ENCODE data around the gene FANCC. TPM values are rescaled to one million over a fixed set of nuclear protein-coding genes. Genes with fewer than 3 reads are reported as not detected.

The FANCC gene
- total RNA-seq, 1 donor from 2014 or later, result 7.9 TPM

GRCh38 chr9:95091601-95092261 lies 225.8 kb downstream of the FANCC start:
- H3K4me3 ChIP-seq (ENCODE audit: insufficient read depth, low read depth, low read length), result no peak overlapping the region
- H3K4me2 ChIP-seq (ENCODE audit: low read length), result peak overlapping the region; percentile 69
- H2AFZ ChIP-seq (ENCODE audit: low read depth, low read length), result no peak overlapping the region
- H3K79me2 ChIP-seq (ENCODE audit: insufficient read depth, low read length), result no peaks in the 10 kb centered on the region
- DNase-seq (ENCODE audit: low read depth), result peak; percentile 89
- H3K36me3 ChIP-seq (ENCODE audit: insufficient read depth, low read length), result peaks cover 13% of the 10 kb centered on the region
- H3K9ac ChIP-seq (ENCODE audit: low read length), result peak overlapping the region; percentile 81
- Mint-ChIP-seq H3K4me1 (ENCODE audit: low read depth, unreplicated experiment) (peaks cover 57% of the 10 kb centered on the region), H3K36me3 (ENCODE audit: low read depth, unreplicated experiment) (peaks cover 20% of the 10 kb centered on the region), H3K9me3 (ENCODE audit: unreplicated experiment) (no peaks in the 10 kb centered on the region), H3K27ac (ENCODE audit: unreplicated experiment) (peak overlapping the region; percentile 91), H3K27me3 (ENCODE audit: low read depth, unreplicated experiment) (no peaks in the 10 kb centered on the region), H3K4me3 (ENCODE audit: unreplicated experiment) (peak overlapping the region; percentile 51)
- no peaks in the 10 kb centered on the region for H3K9me3 ChIP-seq (ENCODE audit: insufficient read depth, low read depth, low read length)
- H3K27ac ChIP-seq (ENCODE audit: low read depth, low read length), result peak overlapping the region; percentile 92
- no peak for FAIRE-seq
- TF ChIP-seq EZH2 (IDR thresholded peaks at IDR 0.05; ENCODE audit: insufficient read depth, low read length), result no peak
- TF ChIP-seq, protein P1, sequence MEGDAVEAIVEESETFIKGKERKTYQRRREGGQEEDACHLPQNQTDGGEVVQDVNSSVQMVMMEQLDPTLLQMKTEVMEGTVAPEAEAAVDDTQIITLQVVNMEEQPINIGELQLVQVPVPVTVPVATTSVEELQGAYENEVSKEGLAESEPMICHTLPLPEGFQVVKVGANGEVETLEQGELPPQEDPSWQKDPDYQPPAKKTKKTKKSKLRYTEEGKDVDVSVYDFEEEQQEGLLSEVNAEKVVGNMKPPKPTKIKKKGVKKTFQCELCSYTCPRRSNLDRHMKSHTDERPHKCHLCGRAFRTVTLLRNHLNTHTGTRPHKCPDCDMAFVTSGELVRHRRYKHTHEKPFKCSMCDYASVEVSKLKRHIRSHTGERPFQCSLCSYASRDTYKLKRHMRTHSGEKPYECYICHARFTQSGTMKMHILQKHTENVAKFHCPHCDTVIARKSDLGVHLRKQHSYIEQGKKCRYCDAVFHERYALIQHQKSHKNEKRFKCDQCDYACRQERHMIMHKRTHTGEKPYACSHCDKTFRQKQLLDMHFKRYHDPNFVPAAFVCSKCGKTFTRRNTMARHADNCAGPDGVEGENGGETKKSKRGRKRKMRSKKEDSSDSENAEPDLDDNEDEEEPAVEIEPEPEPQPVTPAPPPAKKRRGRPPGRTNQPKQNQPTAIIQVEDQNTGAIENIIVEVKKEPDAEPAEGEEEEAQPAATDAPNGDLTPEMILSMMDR (IDR thresholded peaks at IDR 0.05; ENCODE audit: insufficient read depth, low read depth, low read length), result no peak
- H3K27me3 ChIP-seq (ENCODE audit: insufficient read depth, low read length), result no peaks in the 10 kb centered on the region
- H4K20me1 ChIP-seq (ENCODE audit: insufficient read depth, low read length), result peaks cover 15% of the 10 kb centered on the region
- H3K4me1 ChIP-seq (ENCODE audit: insufficient read depth, low read length), result peaks cover 64% of the 10 kb centered on the region

DNA sequence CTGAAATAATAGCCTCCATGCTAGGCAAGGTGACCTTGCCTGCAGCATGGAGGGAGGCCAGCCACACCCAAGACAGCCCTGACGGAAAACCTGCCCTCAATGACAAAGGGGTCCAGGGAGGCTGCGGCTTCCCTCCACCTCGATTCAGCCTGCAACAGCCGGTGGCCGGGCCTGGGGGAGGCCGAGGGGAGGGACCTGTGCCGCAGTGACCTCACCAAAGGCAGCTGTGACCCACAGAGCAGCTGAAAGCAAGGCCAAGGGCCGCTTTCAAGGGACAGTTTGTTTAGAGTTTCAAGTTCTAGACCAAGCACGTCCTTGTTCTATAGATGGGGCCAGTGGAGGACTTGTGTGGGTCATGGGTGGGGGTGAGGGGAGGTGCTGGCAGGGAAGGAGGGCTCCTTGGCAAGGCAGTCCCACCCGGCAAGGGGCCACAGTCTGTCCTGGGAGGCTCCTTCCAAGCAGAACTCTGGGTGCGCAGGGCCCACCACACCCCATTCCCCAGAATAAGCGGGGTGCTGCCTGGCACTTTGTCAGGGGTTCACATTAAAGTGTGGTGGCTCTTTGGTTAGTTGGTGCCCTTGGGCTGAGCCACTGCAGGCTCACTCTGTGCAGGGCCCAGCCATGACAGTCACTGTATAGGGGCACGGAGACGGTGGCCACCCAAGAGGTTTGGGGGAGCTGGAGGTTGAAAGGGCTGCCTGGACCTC lies 226.5 kb downstream of the FANCC start:
- peaks cover 64% of the 10 kb centered on the region for H3K4me1 ChIP-seq (ENCODE audit: insufficient read depth, low read length)
- H3K9me3 ChIP-seq (ENCODE audit: insufficient read depth, low read depth, low read length), result no peaks in the 10 kb centered on the region
- H3K9ac ChIP-seq (ENCODE audit: low read length), result peak overlapping the region; percentile 81
- H3K36me3 ChIP-seq (ENCODE audit: insufficient read depth, low read length), result peaks cover 19% of the 10 kb centered on the region
- H3K4me1 Mint-ChIP-seq (ENCODE audit: low read depth, unreplicated experiment), result peaks cover 58% of the 10 kb centered on the region
- H3K4me3 Mint-ChIP-seq (ENCODE audit: unreplicated experiment), result peak overlapping the region; percentile 51
- H3K36me3 Mint-ChIP-seq (ENCODE audit: low read depth, unreplicated experiment), result peaks cover 24% of the 10 kb centered on the region
- peaks cover 18% of the 10 kb centered on the region for H4K20me1 ChIP-seq (ENCODE audit: insufficient read depth, low read length)
- no peaks in the 10 kb centered on the region for H3K9me3 Mint-ChIP-seq (ENCODE audit: unreplicated experiment)
- no peak overlapping the region for H3K4me3 ChIP-seq (ENCODE audit: insufficient read depth, low read depth, low read length)
- peaks cover 1% of the 10 kb centered on the region for H3K79me2 ChIP-seq (ENCODE audit: insufficient read depth, low read length)
- H3K27ac Mint-ChIP-seq (ENCODE audit: unreplicated experiment), result peak overlapping the region; percentile 91
- TF ChIP-seq, protein P1 (IDR thresholded peaks at IDR 0.05; ENCODE audit: insufficient read depth, low read depth, low read length), result no peak
- no peak for TF ChIP-seq EZH2 (IDR thresholded peaks at IDR 0.05; ENCODE audit: insufficient read depth, low read length)
- H2AFZ ChIP-seq (ENCODE audit: low read depth, low read length), result no peak overlapping the region
- peak overlapping the region; percentile 92 for H3K27ac ChIP-seq (ENCODE audit: low read depth, low read length)
- FAIRE-seq (no peak), DNase-seq (ENCODE audit: low read depth) (no peak)
- no peaks in the 10 kb centered on the region for H3K27me3 ChIP-seq (ENCODE audit: insufficient read depth, low read length)
- no peaks in the 10 kb centered on the region for H3K27me3 Mint-ChIP-seq (ENCODE audit: low read depth, unreplicated experiment)
- peak overlapping the region; percentile 69 for H3K4me2 ChIP-seq (ENCODE audit: low read length)
